HG02759 (cell line): ENCODE measurements around the gene LRP6.

Experiments used
- ATAC-seq: cut with Tn5 transposase; IDR thresholded peaks from one replicate; pipeline ENCODE4 v1.9.1; 2021; ENCODE audit warnings: mild to moderate bottlenecking, moderate library complexity; ENCODE audit not compliant: unreplicated experiment

Gene LRP6

DNA sequence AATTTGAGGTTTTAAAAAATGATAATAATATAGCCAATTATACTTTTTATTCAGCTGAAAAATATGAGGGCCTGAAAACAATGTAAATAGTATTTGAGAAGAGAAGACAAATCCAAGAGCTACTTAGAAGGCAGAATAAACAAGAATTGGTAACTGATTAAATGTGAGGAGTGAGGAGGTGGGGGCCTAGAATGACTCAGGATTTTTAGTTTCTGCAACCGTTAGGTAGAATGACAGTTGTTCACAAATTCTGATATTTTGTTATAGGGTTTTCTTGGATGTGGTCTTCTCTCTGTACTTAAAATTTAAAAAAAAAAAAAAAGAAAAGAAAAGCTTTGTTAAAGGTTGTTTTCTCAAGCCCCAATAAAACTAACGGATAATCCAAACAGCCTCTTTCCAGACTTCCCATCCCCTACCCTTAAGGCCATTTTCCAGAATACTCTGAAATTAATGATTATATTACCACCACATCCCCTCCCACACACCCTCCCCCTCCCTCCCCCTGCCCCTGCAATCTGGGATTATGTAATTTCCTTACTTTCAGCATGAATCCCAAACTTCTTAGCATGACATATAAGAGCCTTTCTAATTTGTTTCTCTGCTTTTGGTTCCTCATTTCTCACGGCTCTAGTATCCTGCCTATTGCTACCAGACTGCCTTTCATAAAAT is 50.4 kb downstream of the LRP6 start:
- ATAC-seq = no peak

DNA sequence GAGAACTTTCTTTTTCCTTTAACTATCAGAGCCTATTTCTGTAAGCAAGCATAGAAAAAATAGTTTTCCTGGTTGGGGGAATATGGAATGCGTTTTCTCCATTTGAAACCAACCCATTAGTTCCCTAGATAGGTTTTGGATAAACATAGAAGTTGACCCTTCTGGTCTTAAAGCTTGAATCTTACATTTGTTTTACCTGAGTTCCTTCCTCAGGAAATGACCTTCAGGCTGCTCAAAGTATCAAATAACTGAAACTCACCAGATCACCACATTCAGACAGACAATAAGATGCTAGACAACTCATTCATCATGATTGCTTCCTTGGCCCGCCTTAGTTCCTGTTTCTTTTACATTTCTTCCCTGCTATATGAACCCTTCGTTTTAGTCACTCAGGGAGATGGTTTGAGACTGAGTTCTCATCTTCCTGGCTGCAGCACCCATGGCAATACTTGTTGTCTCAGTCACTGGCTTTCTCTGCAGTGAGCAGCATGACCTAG is 52.2 kb downstream of the LRP6 start:
- peak; percentile 43 for ATAC-seq

GRCh38 chr12:12214201-12214600 is 52.6 kb downstream of the LRP6 start:
- ATAC-seq = no peak

DNA sequence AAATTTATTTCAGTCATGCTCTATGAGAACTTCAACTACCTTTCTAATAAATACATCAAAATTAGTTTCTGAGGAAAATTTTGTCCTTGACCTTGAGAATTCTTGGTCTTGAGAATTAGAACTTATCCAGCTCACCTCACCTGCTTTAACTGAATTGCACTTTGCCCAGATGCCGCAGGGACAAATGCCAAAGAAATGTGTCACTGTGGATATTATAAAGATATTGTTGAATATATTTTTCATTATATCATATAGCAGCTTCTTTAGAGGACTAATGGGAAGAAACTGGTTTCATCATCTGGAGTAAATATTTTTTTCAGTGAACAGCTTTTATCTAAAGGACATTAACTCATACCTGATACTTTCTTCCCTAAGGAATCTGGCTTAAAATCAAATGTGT is 54.1 kb downstream of the LRP6 start:
- ATAC-seq = no peak

DNA sequence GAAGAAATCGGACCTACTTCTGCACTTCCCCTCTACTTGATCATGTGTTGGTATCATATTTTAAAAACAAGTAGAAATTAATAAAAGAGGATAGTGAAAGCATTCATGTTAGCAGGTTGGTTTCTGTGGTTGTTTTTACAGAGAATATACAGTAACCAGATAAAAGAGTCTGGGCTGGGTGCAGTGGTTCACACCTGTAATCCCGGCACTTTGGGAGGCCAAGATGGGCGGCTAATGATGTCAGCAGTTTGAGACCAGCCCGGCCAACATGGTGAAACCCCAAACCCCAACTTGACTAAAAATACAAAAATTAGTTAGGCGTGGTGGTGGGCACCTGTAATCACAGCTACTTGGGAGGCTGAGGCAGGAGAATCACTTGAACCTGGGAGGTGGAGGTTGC is 55.9 kb downstream of the LRP6 start:
- no peak for ATAC-seq

- no peak for ATAC-seq
These were observed 56.4 kb downstream of the LRP6 start for GRCh38 chr12:12210416-12210815.

- ATAC-seq = no peak
These were observed 57.2 kb downstream of the LRP6 start for GRCh38 chr12:12209675-12210074.

GRCh38 chr12:12209043-12209442 is 57.8 kb downstream of the LRP6 start:
- no peak for ATAC-seq

DNA sequence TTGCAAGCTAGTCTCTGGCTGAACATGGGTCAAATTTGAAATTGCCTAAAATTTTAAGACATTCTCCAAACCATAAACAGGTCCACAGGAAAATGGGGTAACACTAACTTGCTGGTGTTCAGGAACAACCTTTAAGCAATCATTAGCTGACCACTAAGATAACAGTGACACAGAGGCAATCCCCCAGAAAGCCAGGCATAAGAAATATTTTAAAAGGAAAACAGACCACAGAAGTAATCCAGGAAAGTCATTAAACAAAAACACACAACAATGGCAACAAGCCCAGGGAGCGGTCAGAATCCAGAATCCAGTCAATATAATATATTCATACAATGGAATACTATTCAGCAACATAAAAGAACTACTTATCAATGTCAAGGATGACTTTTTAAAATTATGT is 59.1 kb downstream of the LRP6 start:
- no peak for ATAC-seq

DNA sequence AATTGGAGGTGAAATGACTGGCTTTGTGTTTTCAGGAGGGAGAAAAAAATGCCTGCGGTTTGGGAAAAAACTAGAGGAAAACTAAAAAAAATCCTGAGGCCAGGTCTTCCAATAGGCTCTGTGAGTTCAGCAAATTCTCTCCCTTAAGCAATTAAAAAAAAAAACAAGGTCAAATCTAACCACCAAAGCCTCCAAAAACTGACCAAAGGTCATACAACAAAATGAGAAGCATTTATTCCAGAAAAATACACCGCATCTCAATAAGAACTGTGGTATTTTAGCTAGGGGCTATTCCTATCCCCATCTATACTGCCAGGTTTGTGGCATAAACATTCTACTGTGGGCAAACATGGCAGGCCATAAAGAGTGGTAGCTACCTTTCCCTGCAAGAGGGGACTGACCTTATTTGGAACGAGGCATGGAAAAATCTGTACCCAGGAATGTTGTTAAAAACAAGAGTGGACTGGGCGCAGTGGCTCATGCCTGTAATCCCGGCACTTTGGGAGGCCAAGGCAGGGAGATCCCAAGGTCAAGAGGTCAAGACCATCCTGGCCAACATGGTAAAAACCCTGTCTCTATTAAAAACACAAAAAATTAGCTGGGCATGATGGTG is 60.0 kb downstream of the LRP6 start:
- no peak for ATAC-seq

DNA sequence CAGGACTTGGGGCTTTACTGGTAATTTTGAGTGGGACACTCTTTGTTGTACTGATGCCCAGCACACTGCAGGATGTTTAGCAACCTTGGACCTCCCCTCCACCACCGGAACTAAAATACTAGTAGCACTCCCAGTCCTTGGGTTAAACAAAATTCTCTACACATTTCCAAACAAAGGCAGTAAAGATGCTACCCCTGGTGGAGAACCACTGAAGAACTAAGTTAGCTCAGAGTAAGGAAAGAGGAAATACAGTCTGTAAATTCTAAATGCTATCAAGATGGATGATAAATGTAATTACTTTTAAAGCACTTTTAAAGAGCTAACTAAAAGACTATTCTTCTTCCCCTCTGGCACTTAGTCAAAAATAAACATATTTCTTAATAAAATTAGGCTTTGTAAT is 64.1 kb downstream of the LRP6 start:
- ATAC-seq = no peak

DNA sequence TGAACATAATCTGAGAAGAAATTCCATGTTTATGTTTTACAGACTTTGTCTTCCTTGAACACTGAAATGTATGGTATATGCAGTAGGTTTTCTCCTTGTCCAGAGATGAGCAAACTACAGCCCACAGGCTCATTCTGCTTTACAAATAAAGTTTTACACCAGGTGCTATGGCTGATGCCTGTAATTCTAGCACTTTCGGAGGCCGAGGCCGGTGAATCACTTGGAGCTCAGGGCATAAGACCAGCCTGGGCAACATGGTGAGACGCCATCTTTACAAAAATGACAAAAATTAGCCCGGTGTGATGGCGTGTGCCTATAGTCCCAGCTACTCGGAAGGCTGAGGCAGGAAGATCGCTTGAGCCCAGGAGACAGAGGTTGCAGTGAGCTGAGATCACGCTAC is 64.7 kb downstream of the LRP6 start:
- no peak for ATAC-seq

GRCh38 chr12:12201274-12201758 is 65.5 kb downstream of the LRP6 start:
- ATAC-seq = peak; percentile 66

GRCh38 chr12:12200363-12200762 is 66.5 kb downstream of the LRP6 start:
- no peak for ATAC-seq

DNA sequence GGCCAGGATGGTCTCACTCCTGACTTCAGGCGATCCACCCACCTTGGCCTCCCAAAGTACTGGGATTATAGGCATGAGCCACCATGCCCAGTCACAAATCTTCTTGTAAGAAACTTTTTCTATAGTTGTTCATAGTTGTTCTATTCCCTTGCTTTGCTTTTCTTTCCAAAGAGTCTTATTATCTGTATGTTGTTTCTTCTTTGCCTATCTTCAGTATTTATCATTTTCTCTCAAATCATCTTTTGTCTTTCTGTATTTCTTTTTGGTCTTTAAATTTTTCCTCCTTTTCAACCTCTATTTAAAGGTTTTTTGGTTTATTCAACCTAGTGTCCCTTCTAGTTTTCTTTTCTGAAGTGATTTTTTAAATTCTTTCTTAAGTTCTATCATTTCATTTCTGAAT is 68.7 kb downstream of the LRP6 start:
- ATAC-seq = no peak

- no peak for ATAC-seq
These were observed 69.7 kb downstream of the LRP6 start for GRCh38 chr12:12197128-12197527.

- no peak for ATAC-seq
These were observed 71.3 kb downstream of the LRP6 start for GRCh38 chr12:12195516-12195915.

- no peak for ATAC-seq
These were observed 71.8 kb downstream of the LRP6 start for GRCh38 chr12:12195081-12195480.

- no peak for ATAC-seq
These were observed 72.6 kb downstream of the LRP6 start for GRCh38 chr12:12194206-12194605.

GRCh38 chr12:12191008-12191407 is 75.8 kb downstream of the LRP6 start:
- no peak for ATAC-seq

- ATAC-seq = no peak
These were observed 76.6 kb downstream of the LRP6 start for GRCh38 chr12:12190087-12190809.

DNA sequence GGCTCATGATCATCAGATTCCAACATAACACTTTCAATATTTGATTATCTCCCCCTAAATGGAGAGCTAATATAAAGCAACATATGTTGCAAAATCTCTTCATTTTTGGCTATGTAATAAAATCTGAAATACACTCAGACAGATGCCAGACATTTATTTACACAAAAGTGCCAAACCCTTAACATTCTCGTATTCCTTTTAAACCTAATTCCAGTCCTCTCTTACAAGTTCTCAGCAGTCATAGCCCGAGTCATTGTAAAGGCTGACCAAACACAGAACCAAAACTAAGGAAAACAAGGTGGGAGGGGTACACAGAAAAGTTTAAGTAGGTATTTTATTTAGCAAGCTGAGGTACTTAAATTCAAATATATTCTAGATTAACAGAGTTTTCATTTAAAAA is 81.4 kb downstream of the LRP6 start:
- ATAC-seq = no peak
